GM23338 (cell line): ENCODE measurements around the gene ZNF740. TPM values are rescaled to one million over a fixed set of nuclear protein-coding genes. Genes with fewer than 3 reads are reported as not detected.

Source experiments
- ATAC-seq: fragments of 200-7000 bp; cut with Tn5 transposase; 3 replicates; pipeline ENCODE4 v1.9.1; 2020
- DNase-seq: peaks from one replicate; pipeline ENCODE4 v3.0.0-alpha.2; 2015; ENCODE audit warnings: low spot score
- H2AFZ ChIP-seq: fragments of 200-600 bp; sonication (generic); 2 replicates; pipeline ENCODE4 v1.8.0; 2016; ENCODE audit warnings: antibody characterized with exemption, mild to moderate bottlenecking, moderate library complexity
- H3F3A ChIP-seq: fragments of 200-600 bp; sonication (generic); replicated peaks from 2 replicates; pipeline ENCODE4 v1.8.0; 2017; ENCODE audit warnings: antibody characterized with exemption, mixed run types, low read depth
- H3K27ac ChIP-seq: fragments of 200-600 bp; sonication (generic); 2 replicates; pipeline ENCODE4 v1.6.1; 2016; ENCODE audit warnings: low read depth
- H3K27me3 ChIP-seq: fragments of 200-600 bp; sonication (generic); 2 replicates; pipeline ENCODE4 v1.8.0; 2016; ENCODE audit warnings: mild to moderate bottlenecking, mixed run types, moderate library complexity; ENCODE audit not compliant: insufficient read depth
- H3K36me3 ChIP-seq: fragments of 200-600 bp; sonication (generic); 2 replicates; pipeline ENCODE4 v1.8.0; 2016; ENCODE audit warnings: mild to moderate bottlenecking; ENCODE audit not compliant: insufficient read depth
- H3K4me1 ChIP-seq: fragments of 200-600 bp; sonication (generic); 2 replicates; pipeline ENCODE4 v1.8.0; 2016; ENCODE audit warnings: mild to moderate bottlenecking, moderate library complexity; ENCODE audit not compliant: insufficient read depth
- H3K4me2 ChIP-seq: fragments of 200-600 bp; sonication (generic); 2 replicates; pipeline ENCODE4 v1.7.1; 2017; ENCODE audit warnings: mixed run types
- H3K4me3 ChIP-seq: fragments of 200-600 bp; sonication (generic); 2 replicates; pipeline ENCODE4 v1.6.1; 2016; ENCODE audit warnings: mixed run types
- H3K79me2 ChIP-seq: fragments of 200-600 bp; sonication (generic); replicated peaks from 2 replicates; pipeline ENCODE4 v1.8.0; 2017; ENCODE audit warnings: mild to moderate bottlenecking; ENCODE audit not compliant: insufficient read depth
- H3K9me2 ChIP-seq: fragments of 200-600 bp; sonication (generic); 2 replicates; pipeline ENCODE4 v1.8.0; 2017; ENCODE audit not compliant: insufficient read depth
- H4K20me1 ChIP-seq: fragments of 200-600 bp; sonication (generic); replicated peaks from 2 replicates; pipeline ENCODE4 v1.8.0; 2017; ENCODE audit warnings: mild to moderate bottlenecking; ENCODE audit not compliant: insufficient read depth
- H3K27ac Mint-ChIP-seq: 2 replicates; pipeline ENCODE4 v1.8.0; 2020; ENCODE audit warnings: inconsistent platforms, mild to moderate bottlenecking, moderate library complexity, mixed read lengths
- H3K27me3 Mint-ChIP-seq: 3 replicates; pipeline ENCODE4 v1.8.0; 2022; ENCODE audit warnings: low read depth, mild to moderate bottlenecking, moderate library complexity, mixed read lengths, inconsistent platforms; ENCODE audit not compliant: insufficient read depth, poor library complexity
- H3K36me3 Mint-ChIP-seq: 3 replicates; pipeline ENCODE4 v1.8.0; 2021; ENCODE audit warnings: low read depth, mild to moderate bottlenecking, inconsistent platforms, moderate library complexity, mixed read lengths
- H3K4me1 Mint-ChIP-seq: 3 replicates; pipeline ENCODE4 v1.8.0; 2020; ENCODE audit warnings: mild to moderate bottlenecking, inconsistent platforms, mixed read lengths
- H3K4me3 Mint-ChIP-seq: 3 replicates; pipeline ENCODE4 v1.8.0; 2021; ENCODE audit warnings: moderate library complexity, mild to moderate bottlenecking, inconsistent platforms, mixed read lengths
- H3K9me3 Mint-ChIP-seq: 3 replicates; pipeline ENCODE4 v1.8.0; 2020; ENCODE audit warnings: moderate library complexity, mild to moderate bottlenecking, inconsistent platforms, mixed read lengths
- CREB1 ChIP-seq: fragments of 250-450 bp; sonication (Bioruptor Pico); IDR thresholded peaks from 2 replicates; pipeline ENCODE4 v1.5.0; 2020; ENCODE audit warnings: low read depth, mild to moderate bottlenecking, moderate library complexity
- CTCF ChIP-seq, 2 experiments: fragments of 200-600 bp in 1 of 2; sonication (generic) in 1 of 2; conservative IDR thresholded peaks; 2 replicates each; pipeline versions ENCODE4 v1.5.1 to v1.6.1; 2016 to 2017; ENCODE audit warnings: antibody characterized with exemption in 2 of 2, low read depth in 2 of 2, mild to moderate bottlenecking in 2 of 2, moderate library complexity in 1 of 2
- EZH2 ChIP-seq: fragments of 200-600 bp; sonication (generic); IDR thresholded peaks from one replicate; pipeline ENCODE4 v1.8.0; 2017; ENCODE audit warnings: antibody characterized with exemption, mild to moderate bottlenecking, low read depth; ENCODE audit not compliant: unreplicated experiment
- EZH2phosphoT487 ChIP-seq: fragments of 200-600 bp; sonication (generic); IDR thresholded peaks from one replicate; pipeline ENCODE4 v1.8.1; 2018; ENCODE audit warnings: antibody characterized with exemption; ENCODE audit not compliant: unreplicated experiment
- POLR2AphosphoS5 ChIP-seq: IDR thresholded peaks from 2 replicates; pipeline ENCODE4 v1.6.1; 2016; ENCODE audit warnings: antibody characterized with exemption, low read depth
- REST ChIP-seq: IDR thresholded peaks from one replicate; pipeline ENCODE4 v1.6.1; 2018; ENCODE audit warnings: antibody characterized with exemption; ENCODE audit not compliant: unreplicated experiment
- STAT1 ChIP-seq: IDR thresholded peaks from one replicate; pipeline ENCODE4 v1.6.1; 2016; ENCODE audit warnings: antibody characterized with exemption; ENCODE audit not compliant: unreplicated experiment
- ZNF114 ChIP-seq: fragments of 250-450 bp; sonication (Bioruptor Pico); IDR thresholded peaks from 2 replicates; pipeline ENCODE4 v1.5.0; 2020; ENCODE audit warnings: mild to moderate bottlenecking, moderate library complexity
- ZNF331 ChIP-seq: fragments of 250-450 bp; sonication (Bioruptor Pico); IDR thresholded peaks from 2 replicates; pipeline ENCODE4 v1.5.0; 2020; ENCODE audit warnings: low read depth, mild to moderate bottlenecking, moderate library complexity
- ZNF462 ChIP-seq: fragments of 250-450 bp; sonication (Bioruptor Pico); IDR thresholded peaks from 2 replicates; pipeline ENCODE4 v1.5.0; 2020; ENCODE audit warnings: mild to moderate bottlenecking, moderate library complexity
- polyA plus RNA-seq: library from polyadenylated mRNA; unstranded; fragments of >200 nt; fragmentation: Nextera tagmentation; extraction: Ambion mirVana; gene quantifications from 2 replicates; pipeline ENCODE4 v1.2.1, GENCODE V29; 2016
- total RNA-seq: library from RNA; depleted of rRNA; stranded (reverse); fragments of >200 nt; shearing (Covaris generic); gene quantifications from 2 replicates; pipeline ENCODE4 v1.2.3, GENCODE V29; 2014

Gene ZNF740
- total and polyA plus RNA-seq, 2 experiments from 2014 or later = 2.6 to 13.0 TPM

GRCh38 chr12:53185582-53186153 is 5.1 kb downstream of the ZNF740 start:
- TF ChIP-seq EZH2 (no peak), CTCF (conservative IDR thresholded peaks at IDR 0.05; ENCODE audit: low read depth in 2 of 2) (peak in 1 of 2 experiments; percentile 16; a peak in 1 of 4 replicates)
- Histone ChIP-seq H3K27ac (no peak overlapping the region), H4K20me1 (peaks cover 34% of the 10 kb centered on the region), H3F3A (peaks cover 12% of the 10 kb centered on the region), H3K79me2 (peaks cover 17% of the 10 kb centered on the region), H3K27me3 (no peaks in the 10 kb centered on the region), H3K4me2 (no peak overlapping the region), H3K4me1 (peaks cover 21% of the 10 kb centered on the region), H3K36me3 (peaks cover 18% of the 10 kb centered on the region), H3K9me2 (no peaks in the 10 kb centered on the region), H3K4me3 (no peak overlapping the region), H2AFZ (no peak overlapping the region)
- DNase-seq = no peak
- Mint-ChIP-seq H3K36me3 (peaks cover 71% of the 10 kb centered on the region), H3K27me3 (peaks cover 16% of the 10 kb centered on the region), H3K27ac (no peak overlapping the region), H3K4me1 (peaks cover 44% of the 10 kb centered on the region), H3K9me3 (no peaks in the 10 kb centered on the region), H3K4me3 (no peak overlapping the region)
- ATAC-seq = no peak

GRCh38 chr12:53186745-53187144 is 6.2 kb downstream of the ZNF740 start:
- Histone ChIP-seq H2AFZ (no peak overlapping the region), H3K27me3 (peaks cover under 1% of the 10 kb centered on the region; the same call in 1 of the 2 replicates), H3K9me2 (no peaks in the 10 kb centered on the region), H3K79me2 (peaks cover 14% of the 10 kb centered on the region), H4K20me1 (peaks cover 30% of the 10 kb centered on the region), H3K4me2 (no peak overlapping the region), H3K36me3 (peaks cover 16% of the 10 kb centered on the region), H3F3A (peaks cover 4% of the 10 kb centered on the region), H3K4me3 (no peak overlapping the region), H3K27ac (no peak overlapping the region), H3K4me1 (peaks cover 16% of the 10 kb centered on the region)
- Mint-ChIP-seq H3K4me3 (no peak overlapping the region), H3K4me1 (peaks cover 40% of the 10 kb centered on the region), H3K27me3 (peaks cover 13% of the 10 kb centered on the region), H3K36me3 (peaks cover 65% of the 10 kb centered on the region), H3K9me3 (no peaks in the 10 kb centered on the region), H3K27ac (no peak overlapping the region)
- ATAC-seq (no peak), DNase-seq (no peak)
- TF ChIP-seq STAT1 = no peak
- no peak for TF ChIP-seq ZNF114 (CRISPR knock-in tag)
- no peak for TF ChIP-seq ZNF331 (CRISPR knock-in tag)
- no peak for TF ChIP-seq EZH2
- TF ChIP-seq POLR2AphosphoS5 = no peak
- no peak for TF ChIP-seq EZH2phosphoT487
- no peak for TF ChIP-seq ZNF462
- TF ChIP-seq REST = no peak
- TF ChIP-seq CREB1 = no peak
